CD4-positive, alpha-beta T cell (primary cell): ENCODE results near the gene OSM. TPM values are rescaled to one million over a fixed set of nuclear protein-coding genes. Genes with fewer than 3 reads are reported as not detected.

ENCODE experiments used
- ATAC-seq: fragments of 200-7000 bp; cut with Tn5 transposase; one replicate; pipeline ENCODE4 v1.10.0; 2022; ENCODE audit warnings: mild to moderate bottlenecking; ENCODE audit not compliant: poor library complexity
- CTCF ChIA-PET: fragments of 350-600 bp; sonication (Branson Sonifier 250); formaldehyde crosslinking; loops from one replicate; lab custom pipeline; 2021; ENCODE audit warnings: antibody characterized with exemption, inconsistent platforms; lab: Charles Lee
- POLR2A ChIA-PET: fragments of 350-600 bp; sonication (Branson Sonifier 250); formaldehyde crosslinking; loops from one replicate; lab custom pipeline; 2021; ENCODE audit warnings: antibody characterized with exemption, inconsistent platforms; lab: Charles Lee
- DNase-seq, 14 experiments: peaks; one replicate each; pipeline ENCODE4 v3.0.0-alpha.2; 2013 to 2020; ENCODE audit warnings: mixed read lengths in 2 of 14
- H3K27ac ChIP-seq, 2 donors: one replicate each; pipeline versions ENCODE4 v1.5.1 to v1.7.0; 2013; ENCODE audit warnings: low read length in 2 of 2, low read depth in 1 of 2, mild to moderate bottlenecking in 1 of 2
- H3K27me3 ChIP-seq, 2 experiments: 1 replicate in 1 of 2; 2 replicates in 1 of 2; pipeline versions ENCODE4 v1.6.1 to v1.7.0; 2013; ENCODE audit warnings: low read length in 2 of 2, control low read depth in 1 of 2, mild to moderate bottlenecking in 1 of 2, moderate library complexity in 1 of 2; ENCODE audit not compliant: insufficient read depth in 2 of 2, control insufficient read depth in 1 of 2
- H3K36me3 ChIP-seq: one replicate; pipeline ENCODE4 v1.6.1; 2013; ENCODE audit warnings: low read length, control low read depth; ENCODE audit not compliant: insufficient read depth
- H3K4me1 ChIP-seq: one replicate; pipeline ENCODE4 v1.6.1; 2013; ENCODE audit warnings: low read length, control low read depth; ENCODE audit not compliant: insufficient read depth
- H3K4me3 ChIP-seq: one replicate; pipeline ENCODE4 v1.5.1; 2013; ENCODE audit warnings: mild to moderate bottlenecking, low read length, moderate library complexity
- H3K9me3 ChIP-seq, 2 experiments: 1 replicate in 1 of 2; 2 replicates in 1 of 2; pipeline versions ENCODE4 v1.6.1 to v1.7.0; 2013; ENCODE audit warnings: low read length in 2 of 2, mild to moderate bottlenecking in 2 of 2, control low read depth in 1 of 2, moderate library complexity in 1 of 2; ENCODE audit not compliant: control insufficient read depth in 1 of 2, insufficient read depth in 1 of 2
- H3K27ac Mint-ChIP-seq: one replicate; pipeline ENCODE4 v1.8.0; 2020; ENCODE audit warnings: mixed read lengths
- H3K27me3 Mint-ChIP-seq: one replicate; pipeline ENCODE4 v1.8.0; 2021; ENCODE audit warnings: mixed read lengths
- H3K36me3 Mint-ChIP-seq: one replicate; pipeline ENCODE4 v1.8.0; 2021; ENCODE audit warnings: low read depth, mixed read lengths
- H3K4me1 Mint-ChIP-seq: one replicate; pipeline ENCODE4 v1.8.0; 2021; ENCODE audit warnings: low read depth, mixed read lengths
- H3K4me3 Mint-ChIP-seq: one replicate; pipeline ENCODE4 v1.8.0; 2020; ENCODE audit warnings: mild to moderate bottlenecking, mixed read lengths
- H3K9me3 Mint-ChIP-seq: one replicate; pipeline ENCODE4 v1.8.0; 2020; ENCODE audit warnings: mixed read lengths
- intact Hi-C, 2 experiments: fragments of 100-400 bp; cut with DNase I in 1 of 2; cut with micrococcal nuclease in 1 of 2; formaldehyde crosslinking; loops; one replicate each; pipeline versions ENCODE4 v1.15.1 to v1.9.0; 2023 to 2025; cut with DNase I, micrococcal nuclease
- total RNA-seq, 174 experiments: library from RNA in 2 of 174; stranded (reverse) in 2 of 174; gene quantifications; one replicate each; pipeline ENCODE4 v1.2.3 and lab custom pipeline; 2021 to 2026
- TF ChIP-seq, protein P1 (sequence below): fragments of 200-600 bp; IDR thresholded peaks from one replicate; pipeline ENCODE4 v1.8.0; 2022; ENCODE audit warnings: antibody characterized with exemption, mild to moderate bottlenecking

Gene OSM
- total RNA-seq, 2 experiments from 2014 or later, result 13.9 to 16.7 TPM

DNA sequence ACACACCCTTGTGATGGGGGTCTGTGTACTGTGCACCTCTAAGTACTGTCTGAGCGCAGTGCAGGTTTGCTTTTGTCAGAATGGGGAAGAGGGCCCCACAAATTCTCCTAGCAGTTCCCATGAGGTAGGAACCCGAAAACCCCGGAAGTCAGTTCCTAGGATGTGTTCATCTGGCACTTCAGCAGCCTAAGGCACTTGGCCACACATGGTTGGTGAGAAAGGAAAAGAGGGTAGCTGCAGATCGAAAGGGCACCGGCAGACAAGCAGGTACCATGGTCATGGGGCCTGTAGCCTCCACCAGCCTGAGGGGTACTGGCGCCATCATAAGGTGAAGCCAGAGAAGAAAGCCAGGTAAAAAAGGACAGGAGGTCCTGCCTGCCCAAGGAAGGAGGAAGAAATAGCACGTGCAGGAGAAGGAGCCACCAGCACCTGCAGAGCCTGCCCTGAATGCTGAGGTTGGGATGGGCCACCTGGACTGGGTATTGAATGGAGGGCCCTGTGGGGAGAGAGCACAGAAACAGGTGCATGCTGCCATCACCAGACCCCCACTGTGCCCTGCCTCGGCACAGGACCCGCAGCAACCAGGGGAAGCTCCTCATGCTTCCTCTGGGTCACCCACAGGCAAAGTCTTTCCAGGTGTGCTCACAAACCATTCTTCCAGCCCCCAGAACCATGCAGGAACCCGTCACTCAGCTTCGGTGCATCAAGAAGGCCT, 30.8 kb upstream of the OSM start:
- Mint-ChIP-seq H3K36me3 (peaks cover 91% of the 10 kb centered on the region), H3K9me3 (no peaks in the 10 kb centered on the region), H3K4me1 (peaks cover 80% of the 10 kb centered on the region), H3K27ac (peak overlapping the region; percentile 83), H3K4me3 (peak overlapping the region; percentile 58), H3K27me3 (no peaks in the 10 kb centered on the region)
- Histone ChIP-seq H3K27ac (peak overlapping the region; percentile 74 to 86), H3K27me3 (no peaks in the 10 kb centered on the region), H3K4me1 (peaks cover 82% of the 10 kb centered on the region), H3K36me3 (peaks cover 94% of the 10 kb centered on the region), H3K9me3 (no peaks in the 10 kb centered on the region), H3K4me3 (no peak overlapping the region)
- DNase-seq (no peak), ATAC-seq (no peak)
- intact Hi-C loops, result loop anchor here in 1 of 2 experiments (2.0 kb wide), 1 partner anchor 15 kb away; no protein-coding TSS in a partner anchor
- CTCF ChIA-PET, result interaction anchor here (2.4 kb wide), 1 partner anchor 9 kb away, joined by 12 read pairs; the partner anchor contains the start of gene CASTOR1
- POLR2A ChIA-PET, result interaction anchor here (1.1 to 2.8 kb wide), 6 partner anchors 8 to 59 kb away, joined by 3 to 12 read pairs (median 8); partner anchors contain the start of genes CASTOR1, CCDC157, SF3A1 and TBC1D10A
- TF ChIP-seq, protein P1, sequence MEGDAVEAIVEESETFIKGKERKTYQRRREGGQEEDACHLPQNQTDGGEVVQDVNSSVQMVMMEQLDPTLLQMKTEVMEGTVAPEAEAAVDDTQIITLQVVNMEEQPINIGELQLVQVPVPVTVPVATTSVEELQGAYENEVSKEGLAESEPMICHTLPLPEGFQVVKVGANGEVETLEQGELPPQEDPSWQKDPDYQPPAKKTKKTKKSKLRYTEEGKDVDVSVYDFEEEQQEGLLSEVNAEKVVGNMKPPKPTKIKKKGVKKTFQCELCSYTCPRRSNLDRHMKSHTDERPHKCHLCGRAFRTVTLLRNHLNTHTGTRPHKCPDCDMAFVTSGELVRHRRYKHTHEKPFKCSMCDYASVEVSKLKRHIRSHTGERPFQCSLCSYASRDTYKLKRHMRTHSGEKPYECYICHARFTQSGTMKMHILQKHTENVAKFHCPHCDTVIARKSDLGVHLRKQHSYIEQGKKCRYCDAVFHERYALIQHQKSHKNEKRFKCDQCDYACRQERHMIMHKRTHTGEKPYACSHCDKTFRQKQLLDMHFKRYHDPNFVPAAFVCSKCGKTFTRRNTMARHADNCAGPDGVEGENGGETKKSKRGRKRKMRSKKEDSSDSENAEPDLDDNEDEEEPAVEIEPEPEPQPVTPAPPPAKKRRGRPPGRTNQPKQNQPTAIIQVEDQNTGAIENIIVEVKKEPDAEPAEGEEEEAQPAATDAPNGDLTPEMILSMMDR, result no peak

DNA sequence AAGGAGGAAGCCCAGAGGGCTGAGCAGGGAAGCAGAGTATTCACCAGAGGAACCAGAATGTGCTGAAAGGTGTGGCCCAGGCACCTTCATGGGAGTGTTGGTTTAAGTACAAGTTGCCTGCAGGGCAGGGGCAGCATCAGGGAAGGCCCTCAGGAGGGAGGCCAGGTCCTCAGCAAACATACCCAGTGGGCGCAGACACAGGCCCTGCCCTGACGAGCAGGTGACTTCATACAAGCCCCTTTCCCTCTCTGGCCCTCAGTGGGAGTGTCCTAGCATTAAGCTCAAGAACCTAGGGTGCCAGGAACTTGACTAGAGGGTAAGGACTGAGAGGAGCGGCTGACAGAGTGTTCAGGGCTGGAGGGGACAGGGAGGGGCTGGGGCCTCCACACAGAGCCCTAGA, 30.2 kb upstream of the OSM start:
- Histone ChIP-seq H3K27me3 (no peaks in the 10 kb centered on the region), H3K4me1 (peaks cover 79% of the 10 kb centered on the region), H3K4me3 (no peak overlapping the region), H3K36me3 (peaks cover 95% of the 10 kb centered on the region), H3K27ac (peak overlapping the region; percentile 74 to 86), H3K9me3 (no peaks in the 10 kb centered on the region)
- intact Hi-C loops, result loop anchor here in 1 of 2 experiments (1.0 to 2.0 kb wide), 2 partner anchors 8 to 16 kb away; no protein-coding TSS in a partner anchor
- Mint-ChIP-seq H3K9me3 (no peaks in the 10 kb centered on the region), H3K4me3 (peak overlapping the region; percentile 58), H3K36me3 (peaks cover 92% of the 10 kb centered on the region), H3K27me3 (no peaks in the 10 kb centered on the region), H3K27ac (peak overlapping the region; percentile 83), H3K4me1 (peaks cover 74% of the 10 kb centered on the region)
- no peak for DNase-seq
- TF ChIP-seq, protein P1, result no peak
- POLR2A ChIA-PET, result interaction anchor here (0.9 to 9.8 kb wide), 8 partner anchors 8 to 60 kb away, joined by 3 to 268 read pairs (median 7); partner anchors contain the start of genes CCDC157, SF3A1 and TBC1D10A
- ATAC-seq, result peak; percentile 32
- CTCF ChIA-PET, result interaction anchor here (0.8 to 2.4 kb wide), 4 partner anchors 8 to 33 kb away, joined by 3 to 12 read pairs (median 5); partner anchors contain the start of gene CASTOR1

DNA sequence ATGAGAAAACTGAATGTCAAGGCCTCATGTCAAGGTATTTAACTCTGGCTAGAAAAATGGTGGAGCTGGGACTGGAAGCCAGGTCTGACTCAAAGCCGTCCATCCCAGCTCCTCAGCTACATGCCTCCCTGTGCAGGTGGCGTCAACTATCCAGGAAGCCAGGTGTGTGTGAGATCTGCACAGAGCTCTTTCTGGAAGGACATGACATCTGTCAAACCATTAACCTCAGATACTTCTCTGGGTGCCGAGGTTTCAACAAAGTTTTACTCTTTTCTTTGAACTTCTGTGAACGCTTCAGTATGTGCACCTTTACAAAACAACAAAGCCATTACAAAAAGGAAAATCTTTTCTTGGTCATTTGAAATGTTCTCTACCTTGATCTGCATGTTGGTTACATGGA, 29.7 kb upstream of the OSM start:
- Histone ChIP-seq H3K9me3 (no peaks in the 10 kb centered on the region), H3K4me3 (no peak overlapping the region), H3K4me1 (peaks cover 78% of the 10 kb centered on the region), H3K27ac (peak overlapping the region; percentile 63 to 66), H3K36me3 (peaks cover 96% of the 10 kb centered on the region), H3K27me3 (no peaks in the 10 kb centered on the region)
- ATAC-seq, result peak; percentile 74
- H3K36me3 Mint-ChIP-seq, result peaks cover 92% of the 10 kb centered on the region
- peak in 2 of 14 experiments; percentile 30 to 41 for DNase-seq
- TF ChIP-seq, protein P1, result no peak
- intact Hi-C loops, result loop anchor here in 1 of 2 experiments (1.0 to 2.0 kb wide), 2 partner anchors 9 to 16 kb away; no protein-coding TSS in a partner anchor
- peaks cover 73% of the 10 kb centered on the region for H3K4me1 Mint-ChIP-seq
- ChIA-PET POLR2A (interaction anchor here (0.5 to 9.8 kb wide), 10 partner anchors 8 to 781 kb away, joined by 3 to 268 read pairs (median 4); partner anchors contain the start of genes CCDC157, SF3A1 and TBC1D10A), CTCF (interaction anchor here (0.8 to 1.5 kb wide), 4 partner anchors 8 to 91 kb away, joined by 3 to 6 read pairs (median 4); partner anchors contain the start of gene RNF215)
- no peaks in the 10 kb centered on the region for H3K9me3 Mint-ChIP-seq
- peak overlapping the region; percentile 58 for H3K4me3 Mint-ChIP-seq
- peak overlapping the region; percentile 83 for H3K27ac Mint-ChIP-seq
- no peaks in the 10 kb centered on the region for H3K27me3 Mint-ChIP-seq
